ENCODE data around the gene SLC13A2.

SLC13A2 gene

GRCh38 chr17:28471531-28472342, 1.7 kb upstream of the SLC13A2 start:
- DNase-seq: peak; percentile 45

GRCh38 chr17:28472871-28473497, 460 bp upstream of the SLC13A2 start:
- peak; percentile 56 for DNase-seq

- DNase-seq: peak; percentile 52
These were observed 677 bp downstream of the SLC13A2 start for GRCh38 chr17:28474111-28474531.

GRCh38 chr17:28475151-28475900, 1.9 kb downstream of the SLC13A2 start:
- peak; percentile 52 for DNase-seq

GRCh38 chr17:28476076-28476865, 2.8 kb downstream of the SLC13A2 start:
- DNase-seq: peak; percentile 31

- peak; percentile 13 for DNase-seq
These were observed 4.5 kb downstream of the SLC13A2 start for GRCh38 chr17:28477928-28478327.

- DNase-seq: peak; percentile 42
These were observed 5.5 kb downstream of the SLC13A2 start for GRCh38 chr17:28478712-28479615.

GRCh38 chr17:28480278-28480677, 6.8 kb downstream of the SLC13A2 start:
- DNase-seq: no peak

GRCh38 chr17:28480799-28481571, 7.5 kb downstream of the SLC13A2 start:
- no peak for DNase-seq

GRCh38 chr17:28482551-28483199, 9.2 kb downstream of the SLC13A2 start:
- DNase-seq: no peak

GRCh38 chr17:28484296-28484695, 10.9 kb downstream of the SLC13A2 start:
- DNase-seq: no peak

GRCh38 chr17:28485049-28485448, 11.6 kb downstream of the SLC13A2 start:
- DNase-seq: no peak

- no peak for DNase-seq
These were observed 14.6 kb downstream of the SLC13A2 start for GRCh38 chr17:28487881-28488532.

GRCh38 chr17:28488533-28489276, 15.3 kb downstream of the SLC13A2 start:
- no peak for DNase-seq

- DNase-seq: no peak
These were observed 17.8 kb downstream of the SLC13A2 start for GRCh38 chr17:28491286-28491685.

GRCh38 chr17:28491860-28492259, 18.4 kb downstream of the SLC13A2 start:
- no peak for DNase-seq

GRCh38 chr17:28492352-28493310, 19.2 kb downstream of the SLC13A2 start:
- no peak for DNase-seq

- DNase-seq: no peak
These were observed 20.0 kb downstream of the SLC13A2 start for GRCh38 chr17:28493460-28493859.
